ENCODE data around the gene ABLIM3. TPM values are rescaled to one million over a fixed set of nuclear protein-coding genes. Genes with fewer than 3 reads are reported as not detected.

Gene ABLIM3
- total RNA-seq, 4 donors from 2014 or later = 10.5 to 30.4 (median 22.3) TPM

DNA sequence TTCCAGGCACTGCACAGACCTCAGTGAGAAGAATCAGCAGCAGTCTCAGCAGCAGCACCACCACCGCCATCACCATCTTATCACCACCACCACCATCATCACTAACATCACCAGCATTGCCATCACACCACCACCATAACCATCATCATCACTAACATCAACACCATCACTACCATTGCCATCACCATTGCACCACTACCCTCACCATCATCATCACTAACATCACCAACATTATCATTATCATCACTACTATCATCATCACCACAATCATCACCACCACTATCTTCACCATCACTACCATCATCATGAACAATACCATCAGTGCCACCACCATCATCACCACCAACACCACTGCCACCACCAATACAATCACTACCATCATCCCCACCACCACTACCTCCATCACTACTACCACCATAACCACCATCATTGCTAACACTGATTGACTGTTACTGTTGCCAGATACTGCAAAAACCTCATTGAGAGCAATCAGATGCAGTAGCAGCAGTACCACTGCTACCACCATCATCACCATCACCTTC lies 61.7 kb downstream of the ABLIM3 start:
- DNase-seq = no peak
- intact Hi-C loops (cut with DNase I) = no loop called here
- H3K4me1 ChIP-seq = peaks cover 0 to 6% of the 10 kb centered on the region in 2 donors
- H3K4me3 ChIP-seq (replicated peaks in 1 of 3) = no peak overlapping the region
- H3K27me3 ChIP-seq = no peaks in the 10 kb centered on the region
- TF ChIP-seq POLR2A (IDR thresholded peaks at IDR 0.05) = no peak
- TF ChIP-seq, protein P1, sequence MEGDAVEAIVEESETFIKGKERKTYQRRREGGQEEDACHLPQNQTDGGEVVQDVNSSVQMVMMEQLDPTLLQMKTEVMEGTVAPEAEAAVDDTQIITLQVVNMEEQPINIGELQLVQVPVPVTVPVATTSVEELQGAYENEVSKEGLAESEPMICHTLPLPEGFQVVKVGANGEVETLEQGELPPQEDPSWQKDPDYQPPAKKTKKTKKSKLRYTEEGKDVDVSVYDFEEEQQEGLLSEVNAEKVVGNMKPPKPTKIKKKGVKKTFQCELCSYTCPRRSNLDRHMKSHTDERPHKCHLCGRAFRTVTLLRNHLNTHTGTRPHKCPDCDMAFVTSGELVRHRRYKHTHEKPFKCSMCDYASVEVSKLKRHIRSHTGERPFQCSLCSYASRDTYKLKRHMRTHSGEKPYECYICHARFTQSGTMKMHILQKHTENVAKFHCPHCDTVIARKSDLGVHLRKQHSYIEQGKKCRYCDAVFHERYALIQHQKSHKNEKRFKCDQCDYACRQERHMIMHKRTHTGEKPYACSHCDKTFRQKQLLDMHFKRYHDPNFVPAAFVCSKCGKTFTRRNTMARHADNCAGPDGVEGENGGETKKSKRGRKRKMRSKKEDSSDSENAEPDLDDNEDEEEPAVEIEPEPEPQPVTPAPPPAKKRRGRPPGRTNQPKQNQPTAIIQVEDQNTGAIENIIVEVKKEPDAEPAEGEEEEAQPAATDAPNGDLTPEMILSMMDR (IDR thresholded peaks at IDR 0.05) = no peak
- H3K27ac ChIP-seq = no peak overlapping the region
- no peaks in the 10 kb centered on the region for H3K36me3 ChIP-seq
- 93 to 100% methylated on average over 1 of the region's 1 CpG for WGBS, 2 donors
- no peaks in the 10 kb centered on the region for H3K9me3 ChIP-seq

DNA sequence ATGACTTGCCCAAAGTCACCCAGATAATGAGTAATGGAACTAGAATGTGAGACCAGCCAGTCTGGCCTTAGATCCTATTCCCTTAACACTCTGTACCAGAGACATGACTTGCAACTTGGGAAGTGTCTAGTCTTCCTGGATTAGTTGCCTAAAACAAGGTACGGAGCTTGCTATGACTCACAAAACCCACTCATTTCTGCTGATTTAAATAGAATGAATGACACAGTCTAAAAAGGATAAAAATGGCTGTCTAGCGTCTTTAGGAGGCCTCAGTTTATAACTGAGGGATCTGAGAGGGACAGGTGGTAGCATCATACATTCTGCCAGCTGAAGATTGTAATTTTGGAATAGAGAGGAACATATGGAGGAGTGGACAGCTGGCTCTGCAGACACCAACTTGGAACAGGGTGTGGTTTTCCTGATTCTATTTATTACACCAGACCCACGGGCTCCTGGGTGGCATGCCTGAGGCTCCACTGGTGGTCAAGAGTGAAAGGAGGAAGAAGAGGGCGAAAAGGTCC lies 62.7 kb downstream of the ABLIM3 start:
- peaks cover 0 to 6% of the 10 kb centered on the region in 2 donors for H3K4me1 ChIP-seq
- intact Hi-C loops (cut with DNase I) = no loop called here
- H3K27ac ChIP-seq = no peak overlapping the region
- H3K36me3 ChIP-seq = no peaks in the 10 kb centered on the region
- no peak overlapping the region for H3K4me3 ChIP-seq (replicated peaks in 1 of 3)
- DNase-seq = no peak
- 66 to 76% methylated on average over 4 of the region's 4 CpGs for WGBS, 2 donors
- TF ChIP-seq POLR2A (IDR thresholded peaks at IDR 0.05) = no peak
- TF ChIP-seq, protein P1 (IDR thresholded peaks at IDR 0.05) = no peak
- H3K27me3 ChIP-seq = no peaks in the 10 kb centered on the region
- H3K9me3 ChIP-seq = no peaks in the 10 kb centered on the region

DNA sequence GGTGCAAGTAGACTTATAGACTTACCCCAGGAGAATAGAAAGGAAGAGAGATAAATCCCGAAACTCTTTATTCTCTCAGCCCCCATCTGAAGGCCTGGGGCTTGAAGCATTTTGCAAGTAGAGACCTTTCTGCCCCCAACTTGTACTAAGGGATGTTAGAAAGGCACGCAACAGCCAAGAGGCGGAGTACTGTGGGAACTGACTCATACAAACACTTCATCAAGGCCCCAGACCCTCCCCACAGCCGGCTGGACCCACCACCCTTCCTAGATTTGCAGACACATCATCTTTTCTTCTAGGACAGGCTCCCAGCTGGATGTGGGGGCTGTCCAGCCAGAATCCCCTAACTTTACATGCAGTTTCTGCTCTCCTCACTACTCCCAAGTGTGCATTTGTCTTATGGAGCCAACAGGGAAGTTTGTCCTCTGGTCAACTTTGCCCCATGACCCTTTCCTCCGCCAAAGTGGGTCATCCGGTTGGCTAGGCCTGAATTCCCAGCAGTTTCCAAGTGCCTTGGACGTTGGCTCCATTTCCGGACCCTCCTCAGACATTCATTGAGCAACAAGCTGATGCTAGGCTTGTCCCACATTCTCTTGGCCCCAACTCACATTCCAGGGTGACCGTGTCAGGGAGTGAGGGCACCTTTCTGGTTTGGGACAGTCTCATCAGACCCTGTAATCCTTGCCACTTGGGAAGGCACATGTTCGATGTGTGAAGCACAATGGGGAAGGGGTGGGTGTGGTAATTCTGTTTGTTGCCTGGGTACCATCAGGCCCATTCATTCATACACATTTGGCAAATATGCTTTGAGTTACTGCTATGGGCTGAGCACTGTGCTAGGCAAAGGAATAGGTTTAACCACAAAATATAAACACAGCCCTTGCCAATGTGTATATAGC lies 64.6 kb downstream of the ABLIM3 start:
- TF ChIP-seq, protein P1 (IDR thresholded peaks at IDR 0.05) = no peak
- TF ChIP-seq POLR2A (IDR thresholded peaks at IDR 0.05) = no peak
- no peaks in the 10 kb centered on the region for H3K36me3 ChIP-seq
- H3K27ac ChIP-seq = peak overlapping the region in 2 of 3 donors; percentile 9 to 24
- intact Hi-C loops (cut with DNase I) = no loop called here
- WGBS, 2 donors = 72 to 73% methylated on average over 9 to 10 of the region's 10 CpGs
- no peak overlapping the region for H3K4me3 ChIP-seq (replicated peaks in 1 of 3)
- peak; percentile 22 for DNase-seq
- H3K27me3 ChIP-seq = no peaks in the 10 kb centered on the region
- peaks cover 0 to 6% of the 10 kb centered on the region in 2 donors for H3K4me1 ChIP-seq
- no peaks in the 10 kb centered on the region for H3K9me3 ChIP-seq

DNA sequence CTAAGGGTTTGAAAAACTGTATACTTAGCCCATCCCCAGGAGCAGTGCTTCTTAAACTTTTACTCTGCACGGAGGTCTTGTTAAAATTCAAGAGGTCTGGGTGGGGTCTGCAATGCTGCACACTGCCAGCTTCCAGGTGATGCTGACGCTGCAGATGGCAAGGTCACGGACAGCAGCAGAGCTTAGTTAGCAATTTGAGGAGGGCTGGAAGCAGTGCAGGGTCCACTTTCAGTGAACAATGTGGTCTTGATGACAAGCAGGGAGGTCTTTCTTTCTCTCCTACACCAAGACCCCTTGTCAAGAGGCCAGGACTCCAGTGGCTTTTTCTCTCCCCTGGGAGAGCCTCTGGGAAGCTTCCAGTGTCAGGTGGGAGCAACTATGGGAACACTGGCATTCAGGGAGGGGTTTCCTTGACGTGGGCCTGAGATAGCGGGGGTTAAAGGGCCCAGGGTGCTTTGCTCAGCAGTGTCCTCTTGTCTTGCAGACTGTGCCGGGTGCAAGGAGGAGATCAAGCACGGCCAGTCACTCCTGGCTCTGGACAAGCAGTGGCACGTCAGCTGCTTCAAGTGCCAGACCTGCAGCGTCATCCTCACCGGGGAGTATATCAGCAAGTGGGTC lies 65.3 kb downstream of the ABLIM3 start:
- DNase-seq = no peak
- Histone ChIP-seq H3K36me3 (no peaks in the 10 kb centered on the region), H3K9me3 (no peaks in the 10 kb centered on the region), H3K4me1 (peaks cover 0 to 6% of the 10 kb centered on the region in 2 donors), H3K4me3 (replicated peaks in 1 of 3) (no peak overlapping the region), H3K27me3 (no peaks in the 10 kb centered on the region), H3K27ac (no peak overlapping the region)
- intact Hi-C loops (cut with DNase I) = no loop called here
- WGBS, 2 donors = 56 to 60% methylated on average over 6 to 7 of the region's 10 CpGs
- TF ChIP-seq POLR2A (IDR thresholded peaks at IDR 0.05) = no peak
- TF ChIP-seq, protein P1 (IDR thresholded peaks at IDR 0.05) = no peak

All from thyroid gland (tissue), 4 donors.